Body of pancreas (tissue), 4 donors: ENCODE data around the gene PLA2G12A. TPM values are rescaled to one million over a fixed set of nuclear protein-coding genes. Genes with fewer than 3 reads are reported as not detected.

ENCODE experiments used
- ATAC-seq: fragments of 150-250 bp; one replicate; pipeline ENCODE4 v1.9.1; 2016
- DNase-seq, 4 donors: peaks; one replicate each; pipeline ENCODE4 v3.0.0-alpha.2; 2019
- H3K27ac ChIP-seq, 4 donors: fragments of 200-600 bp; sonication (generic); 1 replicate in 3 of 4; 2 replicates in 1 of 4; pipeline versions ENCODE4 v1.5.1 to v1.6.1; 2016 to 2019; ENCODE audit warnings: mild to moderate bottlenecking in 1 of 4, mixed read lengths in 1 of 4, moderate library complexity in 1 of 4
- H3K27me3 ChIP-seq, 2 donors: fragments of 200-600 bp; sonication (generic); one replicate each; pipeline ENCODE4 v1.6.0; 2016; ENCODE audit warnings: mild to moderate bottlenecking in 1 of 2
- H3K36me3 ChIP-seq, 2 donors: fragments of 200-600 bp; sonication (generic); replicated peaks in 1 of 2; 2 replicates each; pipeline ENCODE4 v1.5.1; 2016; ENCODE audit warnings: low read depth in 2 of 2; ENCODE audit not compliant: insufficient read depth in 1 of 2
- H3K4me1 ChIP-seq: fragments of 200-600 bp; sonication (generic); one replicate; pipeline ENCODE4 v1.6.0; 2016
- H3K4me3 ChIP-seq, 2 donors: fragments of 200-600 bp; sonication (generic); 1 replicate in 1 of 2; 2 replicates in 1 of 2; pipeline ENCODE4 v1.5.1; 2016 to 2019
- H3K9me3 ChIP-seq, 3 donors: fragments of 200-600 bp; sonication (generic); 1 replicate in 2 of 3; 2 replicates in 1 of 3; pipeline ENCODE4 v1.5.1; 2016
- CTCF ChIP-seq, 7 experiments: fragments of 450-650 bp in 4 of 7; fragments of 200-600 bp in 3 of 7; sonication (generic) in 3 of 7; IDR thresholded peaks; one replicate each; pipeline ENCODE4 v1.5.1; 2016 to 2019; ENCODE audit warnings: antibody characterized with exemption in 7 of 7
- POLR2A ChIP-seq, 3 donors: fragments of 450-650 bp; IDR thresholded peaks; one replicate each; pipeline ENCODE4 v1.6.1; 2016; ENCODE audit warnings: antibody characterized with exemption in 3 of 3, mild to moderate bottlenecking in 2 of 3
- WGBS, 2 donors: methylation state at CpG; one replicate each; pipeline ENCODE4 v1.1.5; 2017; 5-methylcytosine and 5-hydroxymethylcytosine counted together
- intact Hi-C: fragments of 100-400 bp; cut with DNase I; formaldehyde crosslinking; loops from one replicate; pipeline ENCODE4 v1.15.1; 2023
- total RNA-seq, 2 donors: library from RNA; depleted of rRNA; stranded (reverse); fragments of >200 nt; gene quantifications; one replicate each; pipeline ENCODE4 v1.1.0, GENCODE V29; 2016

PLA2G12A gene
- total RNA-seq, 2 donors from 2014 or later: 17.1 to 18.5 TPM

- Histone ChIP-seq H3K4me1 (peaks cover 40% of the 10 kb centered on the region), H3K4me3 (peak overlapping the region in 1 of 2 donors; percentile 44), H3K27me3 (no peaks in the 10 kb centered on the region), H3K27ac (peak overlapping the region in 3 of 4 donors; percentile 86 to 89 (median 88)), H3K36me3 (no peaks in the 10 kb centered on the region), H3K9me3 (no peaks in the 10 kb centered on the region)
- 24 to 26% methylated on average over 21 of the region's 21 CpGs for WGBS, 2 donors
- ATAC-seq (no peak), DNase-seq (peak in 2 of 4 donors; percentile 24 to 33)
- intact Hi-C loops: loop anchor here (10.0 kb wide), 1 partner anchor 103 kb away; the partner anchor contains the start of gene CFI
- TF ChIP-seq CTCF (IDR thresholded peaks at IDR 0.05) (peak in 1 of 7 experiments; percentile 18), POLR2A (IDR thresholded peaks at IDR 0.05) (no peak)
These were observed 28.1 kb downstream of the PLA2G12A start for GRCh38 chr4:109701566-109702410.

GRCh38 chr4:109699553-109700225 lies 30.2 kb downstream of the PLA2G12A start:
- Histone ChIP-seq H3K9me3 (no peaks in the 10 kb centered on the region), H3K27me3 (no peaks in the 10 kb centered on the region), H3K4me3 (no peak overlapping the region), H3K36me3 (no peaks in the 10 kb centered on the region), H3K27ac (no peak overlapping the region), H3K4me1 (peaks cover 38% of the 10 kb centered on the region)
- WGBS, 2 donors: 68 to 76% methylated on average over 8 of the region's 8 CpGs
- DNase-seq: no peak
- intact Hi-C loops: loop anchor here (10.0 kb wide), 1 partner anchor 105 kb away; the partner anchor contains the start of gene CFI
- TF ChIP-seq POLR2A (IDR thresholded peaks at IDR 0.05): no peak
- no peak for ATAC-seq

- Histone ChIP-seq H3K4me1 (peaks cover 28% of the 10 kb centered on the region), H3K27ac (no peak overlapping the region), H3K36me3 (peaks cover 0 to 3% of the 10 kb centered on the region in 2 donors), H3K4me3 (no peak overlapping the region), H3K9me3 (no peaks in the 10 kb centered on the region), H3K27me3 (no peaks in the 10 kb centered on the region)
- DNase-seq: no peak
- 100% methylated on average over 1 of the region's 1 CpG for WGBS, 2 donors
- intact Hi-C loops: no loop called here
- ATAC-seq: no peak
- TF ChIP-seq POLR2A (IDR thresholded peaks at IDR 0.05): no peak
- TF ChIP-seq CTCF (IDR thresholded peaks at IDR 0.05): no peak
These were observed 31.2 kb downstream of the PLA2G12A start for GRCh38 chr4:109698656-109699055.

GRCh38 chr4:109691411-109691920 lies 38.4 kb downstream of the PLA2G12A start:
- intact Hi-C loops: no loop called here
- TF ChIP-seq POLR2A (IDR thresholded peaks at IDR 0.05): no peak
- TF ChIP-seq CTCF (IDR thresholded peaks at IDR 0.05): no peak
- no peak overlapping the region for H3K27ac ChIP-seq
- no peaks in the 10 kb centered on the region for H3K27me3 ChIP-seq
- no peak overlapping the region for H3K4me3 ChIP-seq
- no peaks in the 10 kb centered on the region for H3K4me1 ChIP-seq
- H3K36me3 ChIP-seq: peaks cover 0 to 14% of the 10 kb centered on the region in 2 donors
- DNase-seq (no peak), ATAC-seq (no peak)
- 83 to 92% methylated on average over 1 of the region's 1 CpG for WGBS, 2 donors
- H3K9me3 ChIP-seq: no peaks in the 10 kb centered on the region
